Kidney (tissue), 14 donors: Measurements from ENCODE around the gene SFMBT2. TPM values are rescaled to one million over a fixed set of nuclear protein-coding genes. Genes with fewer than 3 reads are reported as not detected.

Experiments
- DNase-seq, 5 donors: peaks; one replicate each; pipeline ENCODE4 v3.0.0-alpha.2; 2013 to 2020
- FAIRE-seq: peaks from 2 replicates; lab custom pipeline; 2012; peaks lifted over from hg19 to GRCh38; lab: Jason Lieb, UNC
- H3K27ac ChIP-seq, 2 donors: one replicate each; pipeline ENCODE4 v1.7.0; 2013; ENCODE audit warnings: low read depth in 2 of 2, low read length in 2 of 2, inconsistent platforms in 1 of 2
- H3K27me3 ChIP-seq: one replicate; pipeline ENCODE4 v1.7.1; 2013; ENCODE audit warnings: low read length, inconsistent platforms; ENCODE audit not compliant: control insufficient read depth, insufficient read depth
- H3K36me3 ChIP-seq, 3 donors: one replicate each; pipeline versions ENCODE4 v1.7.0 to v1.7.1; 2013; ENCODE audit warnings: low read length in 3 of 3, control low read depth in 1 of 3, inconsistent platforms in 1 of 3; ENCODE audit not compliant: insufficient read depth in 3 of 3, control insufficient read depth in 2 of 3
- H3K4me1 ChIP-seq, 3 donors: one replicate each; pipeline versions ENCODE4 v1.7.0 to v1.7.1; 2013; ENCODE audit warnings: low read length in 3 of 3, inconsistent platforms in 1 of 3, low read depth in 1 of 3; ENCODE audit not compliant: control insufficient read depth in 2 of 3, insufficient read depth in 2 of 3
- H3K4me3 ChIP-seq, 3 donors: one replicate each; pipeline versions ENCODE4 v1.7.0 to v1.8.1; 2013; ENCODE audit warnings: low read length in 3 of 3, control low read depth in 1 of 3, inconsistent platforms in 1 of 3
- H3K9ac ChIP-seq, 3 donors: one replicate each; pipeline versions ENCODE4 v1.7.0 to v1.7.1; 2013; ENCODE audit warnings: low read length in 3 of 3, control low read depth in 1 of 3, inconsistent platforms in 1 of 3
- H3K9me3 ChIP-seq, 3 donors: one replicate each; pipeline versions ENCODE4 v1.7.0 to v1.7.1; 2013; ENCODE audit warnings: low read length in 3 of 3, control low read depth in 1 of 3, inconsistent platforms in 1 of 3; ENCODE audit not compliant: control insufficient read depth in 2 of 3, insufficient read depth in 1 of 3
- intact Hi-C: fragments of 100-400 bp; cut with DNase I; formaldehyde crosslinking; loops from one replicate; pipeline ENCODE4 v1.11.1; 2022
- polyA plus RNA-seq: library from polyadenylated mRNA; stranded (reverse); fragments of 350-450 nt; fragmentation: Illumina TruSeq; extraction: RNeasy Lipid Tissue Mini Kit (QIAGEN cat#74804); gene quantifications from one replicate; pipeline ENCODE4 v1.2.3, GENCODE V29; 2014; ENCODE audit warnings: low read depth, low replicate concordance; ENCODE audit not compliant: insufficient read depth
- total RNA-seq: library from RNA; stranded (reverse); fragmentation: NEBNext Ultra II Directional; extraction: Animal tissue kit (Norgen Biotek cat#: 25700); gene quantifications from one replicate; pipeline ENCODE4 v1.2.1, GENCODE V29; 2021
- TF ChIP-seq, protein P1 (sequence below): IDR thresholded peaks from 3 replicates; pipeline ENCODE4 v1.5.1; 2012; ENCODE audit warnings: mild to moderate bottlenecking, moderate library complexity, borderline replicate concordance; ENCODE audit not compliant: insufficient read depth; ENCODE audit errors: extremely low read depth
- donor health status: control.
- donor health status: control.
- donor health status: control.
- donor health status: control.
- donor health status: control.
- donor health status: DM: yes; HTN: yes; CAD: no.
- donor health status: Normal renal cell carcinoma (clear cell type).

Gene SFMBT2
- total and polyA plus RNA-seq, 2 donors from 2014 or later, result 1.2 to 15.3 TPM

DNA sequence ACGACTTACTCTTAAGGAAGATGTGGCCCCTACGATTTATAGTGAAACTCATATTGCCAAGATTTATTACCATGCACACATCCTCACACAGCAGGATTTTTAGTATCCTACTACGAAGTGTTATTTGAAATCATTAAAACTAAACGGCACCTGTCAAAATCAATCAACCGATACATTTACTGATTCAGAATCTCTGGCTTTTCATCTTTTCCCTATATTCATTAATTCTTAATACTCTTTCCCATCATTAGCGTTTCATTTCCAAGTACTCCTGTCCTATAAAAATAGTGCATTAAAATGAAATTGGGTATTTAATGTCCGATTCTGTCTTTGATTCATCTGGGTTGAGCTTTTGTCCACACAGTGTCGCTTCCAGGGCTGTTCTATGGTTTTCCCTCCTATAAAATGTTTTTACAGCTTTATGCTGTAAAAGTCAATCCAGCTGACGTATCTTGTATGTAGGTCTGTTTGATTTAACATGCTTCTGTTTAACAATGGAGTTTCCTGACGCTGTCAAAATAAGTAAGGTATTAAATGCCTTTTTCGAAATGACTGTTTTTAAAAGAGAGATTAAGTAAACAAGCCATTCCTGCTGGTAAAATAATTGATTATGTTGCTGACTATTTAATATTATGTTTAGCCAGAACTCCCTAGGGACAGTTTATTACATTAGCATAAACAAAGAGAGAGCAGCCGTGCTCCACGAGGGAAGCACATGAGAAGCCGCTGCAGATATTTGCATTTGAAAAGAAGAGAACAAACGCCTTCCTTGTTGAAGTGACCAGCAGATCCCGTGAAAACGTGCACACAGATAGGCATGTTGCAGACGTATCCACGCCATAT is 22.3 kb upstream of the SFMBT2 start:
- Histone ChIP-seq H3K36me3 (no peaks in the 10 kb centered on the region), H3K9me3 (no peaks in the 10 kb centered on the region), H3K4me1 (no peaks in the 10 kb centered on the region), H3K27ac (no peak overlapping the region), H3K9ac (no peak overlapping the region), H3K27me3 (no peaks in the 10 kb centered on the region), H3K4me3 (peak overlapping the region in 2 of 3 donors; percentile 24 to 26)
- FAIRE-seq (no peak), DNase-seq (peak in 3 of 5 donors; percentile 31 to 81 (median 74))
- TF ChIP-seq, protein P1, sequence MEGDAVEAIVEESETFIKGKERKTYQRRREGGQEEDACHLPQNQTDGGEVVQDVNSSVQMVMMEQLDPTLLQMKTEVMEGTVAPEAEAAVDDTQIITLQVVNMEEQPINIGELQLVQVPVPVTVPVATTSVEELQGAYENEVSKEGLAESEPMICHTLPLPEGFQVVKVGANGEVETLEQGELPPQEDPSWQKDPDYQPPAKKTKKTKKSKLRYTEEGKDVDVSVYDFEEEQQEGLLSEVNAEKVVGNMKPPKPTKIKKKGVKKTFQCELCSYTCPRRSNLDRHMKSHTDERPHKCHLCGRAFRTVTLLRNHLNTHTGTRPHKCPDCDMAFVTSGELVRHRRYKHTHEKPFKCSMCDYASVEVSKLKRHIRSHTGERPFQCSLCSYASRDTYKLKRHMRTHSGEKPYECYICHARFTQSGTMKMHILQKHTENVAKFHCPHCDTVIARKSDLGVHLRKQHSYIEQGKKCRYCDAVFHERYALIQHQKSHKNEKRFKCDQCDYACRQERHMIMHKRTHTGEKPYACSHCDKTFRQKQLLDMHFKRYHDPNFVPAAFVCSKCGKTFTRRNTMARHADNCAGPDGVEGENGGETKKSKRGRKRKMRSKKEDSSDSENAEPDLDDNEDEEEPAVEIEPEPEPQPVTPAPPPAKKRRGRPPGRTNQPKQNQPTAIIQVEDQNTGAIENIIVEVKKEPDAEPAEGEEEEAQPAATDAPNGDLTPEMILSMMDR, result no peak
- intact Hi-C loops, result no loop called here

DNA sequence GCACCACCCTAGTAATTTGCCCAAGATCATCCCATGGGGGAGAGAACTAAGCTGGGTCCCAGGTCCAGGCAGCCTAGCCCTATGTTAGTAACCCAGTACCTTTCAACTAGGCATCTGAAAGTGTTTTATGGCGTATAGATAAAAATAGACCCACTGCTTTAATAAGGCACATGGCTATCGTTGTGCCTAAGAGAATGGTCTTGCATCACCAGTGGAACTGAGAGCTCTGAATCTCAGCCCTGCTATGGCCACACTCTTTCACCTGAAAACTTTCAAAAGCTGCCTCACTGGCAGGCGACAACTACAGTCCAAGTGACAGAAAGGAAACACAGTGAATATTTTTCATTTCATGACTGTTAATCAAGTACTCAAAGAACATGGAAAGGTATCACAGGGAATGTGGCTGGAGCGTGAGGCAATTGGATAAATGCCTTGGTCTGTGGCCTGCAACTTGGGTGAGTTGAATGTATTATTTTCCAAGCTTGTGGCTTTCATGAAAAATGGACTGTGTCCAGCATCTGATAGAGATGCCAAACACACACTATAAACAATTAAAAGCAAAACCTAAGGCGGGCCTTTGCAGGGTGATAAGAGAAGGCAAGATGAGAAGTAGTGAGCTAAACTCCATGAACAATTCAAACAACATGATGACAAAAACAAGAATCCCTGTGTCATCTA is 18.0 kb upstream of the SFMBT2 start:
- FAIRE-seq (no peak), DNase-seq (no peak)
- TF ChIP-seq, protein P1, result no peak
- Histone ChIP-seq H3K9me3 (no peaks in the 10 kb centered on the region), H3K36me3 (no peaks in the 10 kb centered on the region), H3K4me1 (no peaks in the 10 kb centered on the region), H3K9ac (no peak overlapping the region), H3K27me3 (no peaks in the 10 kb centered on the region), H3K4me3 (no peak overlapping the region), H3K27ac (no peak overlapping the region)
- intact Hi-C loops, result no loop called here

DNA sequence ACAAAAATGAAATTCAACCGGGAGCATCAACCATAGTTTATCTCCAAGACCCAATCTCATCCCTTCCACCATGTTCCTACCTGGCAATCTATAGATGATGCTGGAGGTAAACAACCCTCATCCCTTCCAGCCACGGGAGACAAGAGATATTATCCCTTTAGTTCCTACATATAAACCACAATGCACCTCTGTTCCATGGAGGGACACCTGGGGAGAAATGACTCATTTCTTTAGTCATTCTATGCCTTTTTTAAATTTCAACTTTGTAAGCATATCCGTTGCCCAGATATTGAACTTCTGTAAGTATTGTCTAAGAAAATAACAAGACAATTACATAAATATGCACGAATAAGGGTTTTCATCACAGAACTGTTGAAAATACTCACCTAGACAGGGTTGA is 15.5 kb upstream of the SFMBT2 start:
- peaks cover 4% of the 10 kb centered on the region for H3K27me3 ChIP-seq
- intact Hi-C loops, result no loop called here
- H3K36me3 ChIP-seq, result no peaks in the 10 kb centered on the region
- H3K9ac ChIP-seq, result no peak overlapping the region
- no peak for DNase-seq
- H3K4me1 ChIP-seq, result no peaks in the 10 kb centered on the region
- no peak overlapping the region for H3K27ac ChIP-seq
- no peak overlapping the region for H3K4me3 ChIP-seq
- FAIRE-seq, result no peak
- no peaks in the 10 kb centered on the region for H3K9me3 ChIP-seq
- TF ChIP-seq, protein P1, result no peak
